HFFc6 (cell line): ENCODE measurements around the gene SLC28A2. TPM values are rescaled to one million over a fixed set of nuclear protein-coding genes. Genes with fewer than 3 reads are reported as not detected.
"Not testable (repeated sequence)": the region's sequence is repeated elsewhere in the genome, so short reads cannot be mapped to it uniquely, and the experiment has no call there.

ENCODE experiments used
- DNase-seq: peaks from one replicate; pipeline ENCODE4 v3.0.0-alpha.2; 2018
- H3K27ac Mint-ChIP-seq: 2 replicates; pipeline ENCODE4 v1.8.0; 2020; ENCODE audit warnings: mild to moderate bottlenecking, mixed read lengths
- H3K27me3 Mint-ChIP-seq: 2 replicates; pipeline ENCODE4 v1.8.0; 2021; ENCODE audit warnings: mild to moderate bottlenecking, moderate library complexity, mixed read lengths; ENCODE audit not compliant: insufficient read depth
- H3K36me3 Mint-ChIP-seq: 2 replicates; pipeline ENCODE4 v1.8.0; 2021; ENCODE audit warnings: low read depth, mixed read lengths
- H3K4me1 Mint-ChIP-seq: 2 replicates; pipeline ENCODE4 v1.8.0; 2020; ENCODE audit warnings: low read depth, mixed read lengths
- H3K4me3 Mint-ChIP-seq: 2 replicates; pipeline ENCODE4 v1.8.0; 2020; ENCODE audit warnings: mild to moderate bottlenecking, moderate library complexity, mixed read lengths
- H3K9me3 Mint-ChIP-seq: 2 replicates; pipeline ENCODE4 v1.8.0; 2020; ENCODE audit warnings: mild to moderate bottlenecking, mixed read lengths
- total RNA-seq, 6 experiments: library from RNA; stranded (reverse); fragmentation: NEBNext Ultra II Directional; extraction: Animal tissue kit (Norgen Biotek cat#: 25700); gene quantifications; 2 replicates in 1 of 6; 3 replicates in 5 of 6; pipeline ENCODE4 v1.2.3, GENCODE V29; 2021
- TF ChIP-seq, protein P1 (sequence below): fragments of 200-600 bp; sonication (generic); IDR thresholded peaks from 2 replicates; pipeline ENCODE4 v1.5.0; 2021; ENCODE audit warnings: antibody characterized with exemption, mild to moderate bottlenecking

SLC28A2 gene
- total RNA-seq, 6 experiments from 2014 or later: not detected

DNA sequence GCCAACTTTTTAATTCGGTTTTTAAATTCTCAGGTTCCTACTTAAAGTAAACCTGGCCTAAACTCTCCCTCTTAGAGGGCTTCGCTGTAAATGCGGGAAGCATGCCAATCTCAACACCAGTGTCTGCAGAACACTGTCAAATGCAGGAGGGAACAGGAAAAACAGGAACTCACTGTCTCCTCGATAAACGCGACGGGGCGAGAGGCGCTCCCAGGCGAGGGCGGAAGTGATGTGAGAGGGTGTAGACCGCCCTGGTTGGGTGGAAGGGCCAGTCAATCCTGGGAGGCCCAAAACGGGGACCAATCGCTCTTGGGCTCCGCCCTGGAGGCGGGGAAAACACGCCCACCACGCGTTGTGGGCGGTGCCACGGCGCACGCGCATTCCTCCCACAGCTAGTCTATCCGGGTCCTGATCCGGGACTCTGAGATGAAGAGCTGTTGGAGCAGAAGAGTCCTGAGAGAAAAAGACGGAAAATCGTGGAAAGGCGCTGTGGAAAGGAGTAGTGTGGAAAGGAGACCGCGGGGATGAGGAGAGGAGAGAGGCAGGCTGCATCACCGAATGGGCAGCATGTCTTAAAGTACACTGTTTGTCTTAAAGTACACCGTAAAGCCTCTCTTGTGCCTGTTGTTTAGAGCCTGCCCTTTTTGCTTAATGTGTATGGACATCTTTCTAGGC is 27.1 kb downstream of the SLC28A2 start:
- H3K4me1 Mint-ChIP-seq: peaks cover 12% of the 10 kb centered on the region

DNA sequence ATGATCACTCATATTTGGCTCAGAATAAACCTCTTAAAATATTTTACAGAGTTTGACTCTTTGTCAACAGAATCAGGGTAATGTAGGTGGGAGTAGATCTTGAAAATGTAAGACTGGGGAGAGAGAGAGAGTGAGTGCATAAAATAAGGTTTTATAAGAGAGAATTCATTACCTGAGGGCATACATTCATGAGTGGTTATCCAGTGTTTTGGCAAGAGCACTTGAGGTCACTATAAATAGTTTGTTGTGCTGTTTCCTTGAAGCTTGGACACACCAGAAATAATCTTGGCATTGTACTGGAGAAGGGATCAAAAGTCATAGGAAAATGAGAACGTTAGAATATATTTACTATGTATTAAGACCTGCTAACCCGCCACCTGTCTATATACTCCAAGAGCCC is 33.4 kb downstream of the SLC28A2 start:
- no peaks in the 10 kb centered on the region for H3K4me1 Mint-ChIP-seq
- no peak for DNase-seq
- no peaks in the 10 kb centered on the region for H3K9me3 Mint-ChIP-seq
- peaks cover 6% of the 10 kb centered on the region for H3K27me3 Mint-ChIP-seq
- H3K4me3 Mint-ChIP-seq: no peak overlapping the region
- TF ChIP-seq, protein P1, sequence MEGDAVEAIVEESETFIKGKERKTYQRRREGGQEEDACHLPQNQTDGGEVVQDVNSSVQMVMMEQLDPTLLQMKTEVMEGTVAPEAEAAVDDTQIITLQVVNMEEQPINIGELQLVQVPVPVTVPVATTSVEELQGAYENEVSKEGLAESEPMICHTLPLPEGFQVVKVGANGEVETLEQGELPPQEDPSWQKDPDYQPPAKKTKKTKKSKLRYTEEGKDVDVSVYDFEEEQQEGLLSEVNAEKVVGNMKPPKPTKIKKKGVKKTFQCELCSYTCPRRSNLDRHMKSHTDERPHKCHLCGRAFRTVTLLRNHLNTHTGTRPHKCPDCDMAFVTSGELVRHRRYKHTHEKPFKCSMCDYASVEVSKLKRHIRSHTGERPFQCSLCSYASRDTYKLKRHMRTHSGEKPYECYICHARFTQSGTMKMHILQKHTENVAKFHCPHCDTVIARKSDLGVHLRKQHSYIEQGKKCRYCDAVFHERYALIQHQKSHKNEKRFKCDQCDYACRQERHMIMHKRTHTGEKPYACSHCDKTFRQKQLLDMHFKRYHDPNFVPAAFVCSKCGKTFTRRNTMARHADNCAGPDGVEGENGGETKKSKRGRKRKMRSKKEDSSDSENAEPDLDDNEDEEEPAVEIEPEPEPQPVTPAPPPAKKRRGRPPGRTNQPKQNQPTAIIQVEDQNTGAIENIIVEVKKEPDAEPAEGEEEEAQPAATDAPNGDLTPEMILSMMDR: no peak
- no peaks in the 10 kb centered on the region for H3K36me3 Mint-ChIP-seq
- H3K27ac Mint-ChIP-seq: no peak overlapping the region

More for the DNA sequence above, 27.1 kb downstream of the SLC28A2 start:
- Mint-ChIP-seq H3K4me3 (peak overlapping the region; percentile 90), H3K27me3 (no peaks in the 10 kb centered on the region), H3K27ac (peak overlapping the region; percentile 74), H3K9me3 (no peaks in the 10 kb centered on the region), H3K36me3 (no peaks in the 10 kb centered on the region)
- peak; percentile 96 for DNase-seq
- TF ChIP-seq, protein P1: no peak

DNA sequence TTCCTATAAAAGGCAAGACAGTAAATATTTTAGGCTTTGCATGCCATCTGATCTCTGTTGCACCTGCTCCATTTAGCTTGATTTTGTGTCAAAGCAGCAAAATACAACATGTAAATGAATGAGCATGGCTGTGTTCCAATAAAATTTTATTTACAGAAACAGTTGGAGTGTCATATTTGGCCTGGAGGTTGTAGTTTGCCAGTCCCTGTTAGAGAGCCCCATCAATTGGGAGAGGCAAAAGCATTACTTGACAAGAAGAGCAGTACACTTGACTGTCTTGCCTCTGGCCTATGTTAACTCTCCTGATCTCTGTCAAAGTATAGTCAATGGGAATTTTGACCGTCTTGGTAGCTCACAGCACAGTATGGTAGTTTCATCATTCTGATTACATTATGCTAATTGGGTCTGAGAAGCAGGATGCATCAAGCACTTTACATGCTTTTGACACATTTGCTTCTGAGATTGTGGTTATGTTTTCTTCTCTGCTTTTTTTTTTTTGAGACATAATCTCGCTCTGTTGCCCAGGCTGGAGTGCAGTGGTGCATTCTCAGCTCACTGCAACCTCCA is 35.4 kb downstream of the SLC28A2 start:
- TF ChIP-seq, protein P1: no peak
- Mint-ChIP-seq H3K27ac (no peak overlapping the region), H3K27me3 (peaks cover 10% of the 10 kb centered on the region)

DNA sequence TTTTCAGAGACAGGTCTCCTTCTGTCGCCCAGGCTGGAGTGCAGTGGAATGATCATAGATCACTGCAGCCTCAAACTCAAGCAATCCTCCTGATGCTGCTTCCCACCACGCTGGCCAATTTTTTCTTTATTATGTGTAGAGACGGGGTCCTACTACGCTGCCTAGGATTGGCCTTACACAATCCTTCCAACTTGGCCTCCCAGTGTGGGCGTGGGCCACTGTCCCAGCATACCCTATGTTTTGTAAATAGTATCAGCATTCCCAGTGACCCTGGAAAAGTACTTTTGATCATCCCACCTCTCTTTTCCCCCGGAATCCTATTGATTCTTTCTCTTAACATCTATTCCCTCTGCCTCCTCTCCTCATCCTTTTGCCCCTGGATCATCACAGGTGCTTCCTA is 36.9 kb downstream of the SLC28A2 start:
- H3K4me1 Mint-ChIP-seq: no peaks in the 10 kb centered on the region
- H3K4me3 Mint-ChIP-seq: no peak overlapping the region
- TF ChIP-seq, protein P1: no peak
- H3K36me3 Mint-ChIP-seq: no peaks in the 10 kb centered on the region
- no peaks in the 10 kb centered on the region for H3K9me3 Mint-ChIP-seq
- H3K27me3 Mint-ChIP-seq: peaks cover 10% of the 10 kb centered on the region
- no peak overlapping the region for H3K27ac Mint-ChIP-seq
- no peak for DNase-seq

More for the DNA sequence above, 35.4 kb downstream of the SLC28A2 start:
- no peaks in the 10 kb centered on the region for H3K9me3 Mint-ChIP-seq
- H3K4me3 Mint-ChIP-seq: no peak overlapping the region
- H3K4me1 Mint-ChIP-seq: no peaks in the 10 kb centered on the region
- no peaks in the 10 kb centered on the region for H3K36me3 Mint-ChIP-seq
- DNase-seq: no peak

DNA sequence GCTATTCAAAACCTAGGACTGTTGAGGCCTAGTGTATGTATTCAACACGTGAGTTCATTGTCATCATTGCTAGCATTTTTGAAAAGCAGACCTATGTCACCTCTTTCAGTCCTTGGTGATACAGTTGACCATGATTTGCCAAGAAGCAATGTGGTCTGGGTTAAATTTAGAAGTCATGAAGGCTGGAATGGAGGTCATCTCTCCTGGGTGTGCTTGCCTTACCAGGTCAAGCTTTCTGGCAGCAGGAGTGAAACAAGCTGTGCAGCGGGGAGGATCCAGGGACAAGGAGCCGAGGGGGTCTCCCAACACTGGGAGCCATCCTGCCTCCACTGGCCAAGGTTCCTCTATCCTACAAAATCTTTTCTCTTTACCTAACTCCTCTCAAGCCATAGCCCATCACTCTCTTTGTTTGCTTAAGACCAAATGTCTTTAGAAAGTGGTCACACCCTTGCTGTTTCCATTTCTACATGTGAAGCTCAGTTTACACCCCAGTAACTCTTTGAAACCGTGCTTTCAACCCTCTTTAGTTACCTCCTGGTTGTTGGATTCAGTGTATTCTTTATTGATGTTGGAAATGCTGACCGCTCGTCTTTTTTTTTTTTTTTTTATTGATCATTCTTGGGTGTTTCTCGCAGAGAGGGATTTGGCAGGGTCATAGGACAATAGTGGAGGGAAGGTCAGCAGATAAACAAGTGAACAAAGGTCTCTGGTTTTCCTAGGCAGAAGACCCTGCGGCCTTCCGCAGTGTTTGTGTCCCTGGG is 40.0 kb downstream of the SLC28A2 start:
- 0 out of 2 replicates have a peak, but pooled peaks cover 3% of the 10 kb centered on the region for H3K9me3 Mint-ChIP-seq
- TF ChIP-seq, protein P1: no peak
- no peaks in the 10 kb centered on the region for H3K4me1 Mint-ChIP-seq
- H3K27me3 Mint-ChIP-seq: peaks cover 13% of the 10 kb centered on the region
- DNase-seq: no peak
- no peak overlapping the region for H3K27ac Mint-ChIP-seq
- no peaks in the 10 kb centered on the region for H3K36me3 Mint-ChIP-seq
- H3K4me3 Mint-ChIP-seq: no peak overlapping the region

DNA sequence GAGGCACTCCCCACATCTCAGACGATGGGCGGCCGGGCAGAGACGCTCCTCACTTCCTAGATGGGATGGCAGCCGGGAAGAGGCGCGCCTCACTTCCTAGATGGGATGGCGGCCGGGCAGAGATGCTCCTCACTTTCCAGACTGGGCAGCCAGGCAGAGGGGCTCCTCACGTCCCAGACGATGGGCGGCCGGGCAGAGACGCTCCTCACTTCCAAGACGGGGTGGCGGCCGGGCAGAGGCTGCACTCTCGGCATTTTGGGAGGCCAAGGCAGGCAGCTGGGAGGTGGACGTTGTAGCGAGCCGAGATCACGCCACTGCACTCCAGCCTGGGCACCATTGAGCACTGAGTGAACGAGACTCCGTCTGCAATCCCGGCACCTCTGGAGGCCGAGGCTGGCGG is 41.3 kb downstream of the SLC28A2 start:
- not testable (repeated sequence) for H3K27me3 Mint-ChIP-seq, DNase-seq, H3K36me3 Mint-ChIP-seq, H3K4me3 Mint-ChIP-seq, H3K4me1 Mint-ChIP-seq, H3K27ac Mint-ChIP-seq, H3K9me3 Mint-ChIP-seq

DNA sequence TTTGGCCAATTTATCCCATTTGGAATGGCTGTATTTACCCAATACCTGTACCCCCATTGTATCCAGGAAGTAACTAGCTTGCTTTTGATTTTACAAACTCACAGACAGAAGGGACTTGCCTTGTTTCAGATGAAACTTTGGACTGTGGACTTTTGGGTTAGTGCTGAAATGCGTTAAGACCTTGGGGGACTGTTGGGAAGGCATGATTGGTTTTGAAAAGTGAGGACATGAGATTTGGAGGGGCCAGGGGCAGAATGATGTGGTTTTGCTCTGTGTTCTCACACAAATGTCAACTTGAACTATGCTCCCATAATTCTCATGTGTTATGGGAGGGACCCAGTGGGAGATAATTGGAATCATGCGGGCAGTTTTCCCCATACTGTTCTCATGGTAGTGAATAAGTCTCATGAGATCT is 46.9 kb downstream of the SLC28A2 start:
- H3K36me3 Mint-ChIP-seq, H3K4me3 Mint-ChIP-seq, H3K27ac Mint-ChIP-seq, DNase-seq, H3K27me3 Mint-ChIP-seq, H3K4me1 Mint-ChIP-seq, H3K9me3 Mint-ChIP-seq: not testable (repeated sequence)
